Measurements from ENCODE around the gene UHMK1. TPM values are rescaled to one million over a fixed set of nuclear protein-coding genes. Genes with fewer than 3 reads are reported as not detected.
A peak's percentile ranks its signal among the peaks of the same experiment; 100 is the strongest.

UHMK1 gene
- total RNA-seq, 1 experiment from 2014 or later = 76.0 TPM

DNA sequence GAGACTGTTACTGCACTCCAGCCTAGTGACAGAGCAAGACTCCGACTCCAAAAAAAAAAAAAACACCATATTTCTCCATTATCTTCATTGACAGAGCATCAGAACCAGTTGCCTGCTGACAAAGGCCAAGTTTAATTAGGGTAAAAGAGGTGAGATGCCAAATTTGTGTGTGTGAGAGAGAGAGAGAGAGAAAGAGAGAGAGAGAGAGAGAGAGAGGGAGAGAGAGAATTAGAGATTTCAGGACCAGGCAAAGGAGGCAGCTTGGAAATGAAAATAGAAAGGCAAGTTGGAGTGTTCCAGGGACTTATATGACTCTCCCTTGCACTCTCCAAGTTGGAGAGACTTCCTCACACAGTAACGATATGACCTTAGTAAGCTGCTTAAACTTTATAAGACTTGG is 39.6 kb downstream of the UHMK1 start:
- Histone ChIP-seq H3K4me3 (ENCODE audit: low read depth in 2 of 2, low read length in 2 of 2) (no peak overlapping the region), H3K27me3 (ENCODE audit: control insufficient read depth, insufficient read depth, low read length) (no peaks in the 10 kb centered on the region), H3K27ac (ENCODE audit: low read length) (no peak overlapping the region), H3K9me3 (ENCODE audit: control insufficient read depth, insufficient read depth, low read depth, low read length) (no peaks in the 10 kb centered on the region), H3K4me1 (ENCODE audit: control insufficient read depth, insufficient read depth, low read length) (peaks cover 7% of the 10 kb centered on the region), H3K36me3 (ENCODE audit: control insufficient read depth, insufficient read depth, low read length) (no peaks in the 10 kb centered on the region)
- in situ Hi-C loops (cut with HindIII; ENCODE audit: low pct_unique_long_range_greater_than_20kb, low sequenced_read_pairs) = no loop called here
- no peak for TF ChIP-seq POLR2AphosphoS5 (IDR thresholded peaks at IDR 0.05; ENCODE audit: low read depth, low read length)
- no peak for TF ChIP-seq SIN3A (IDR thresholded peaks at IDR 0.05; ENCODE audit: borderline replicate concordance, insufficient read depth, low read depth, low read length)
- no peak for TF ChIP-seq TCF7L2 (IDR thresholded peaks at IDR 0.05; ENCODE audit: low read depth, low read length)
- no peak for TF ChIP-seq CTCF (IDR thresholded peaks at IDR 0.05)
- no peak for TF ChIP-seq REST (IDR thresholded peaks at IDR 0.05; ENCODE audit: insufficient read depth in 1 of 2, low read depth in 2 of 2, low read length in 1 of 2)
- BruUV-seq (replicated peaks) = no TSS peak
- no peak for DNase-seq (ENCODE audit: low read depth, low spot score)
- CTCF ChIA-PET = interaction anchor here (0.5 kb wide), 2 partner anchors 226 to 1471 kb away, joined by 3 read pairs; no protein-coding TSS in a partner anchor
- POLR2A ChIA-PET = interaction anchor here (0.7 kb wide), 1 partner anchor 102 kb away, joined by 9 read pairs; no protein-coding TSS in a partner anchor
- no peak for ATAC-seq
- intact Hi-C loops (cut with micrococcal nuclease; ENCODE audit: unreplicated experiment) = no loop called here

GRCh38 chr1:162538815-162539431 is 41.3 kb downstream of the UHMK1 start:
- TF ChIP-seq REST (IDR thresholded peaks at IDR 0.05; ENCODE audit: insufficient read depth in 1 of 2, low read depth in 2 of 2, low read length in 1 of 2) (no peak), TCF7L2 (IDR thresholded peaks at IDR 0.05; ENCODE audit: low read depth, low read length) (no peak), SIN3A (IDR thresholded peaks at IDR 0.05; ENCODE audit: borderline replicate concordance, insufficient read depth, low read depth, low read length) (no peak), POLR2AphosphoS5 (IDR thresholded peaks at IDR 0.05; ENCODE audit: low read depth, low read length) (no peak), CTCF (IDR thresholded peaks at IDR 0.05) (no peak)
- DNase-seq (ENCODE audit: low read depth, low spot score) (peak; percentile 97), ATAC-seq (peak; percentile 84)
- H3K27ac ChIP-seq (ENCODE audit: low read length) = peak overlapping the region; percentile 23
- H3K36me3 ChIP-seq (ENCODE audit: control insufficient read depth, insufficient read depth, low read length) = no peaks in the 10 kb centered on the region
- ChIA-PET CTCF (no interaction called here), POLR2A (no interaction called here)
- H3K4me3 ChIP-seq (ENCODE audit: low read depth in 2 of 2, low read length in 2 of 2) = no peak overlapping the region
- peaks cover 7% of the 10 kb centered on the region for H3K4me1 ChIP-seq (ENCODE audit: control insufficient read depth, insufficient read depth, low read length)
- BruUV-seq (replicated peaks) = no TSS peak
- intact Hi-C loops (cut with micrococcal nuclease; ENCODE audit: unreplicated experiment) (no loop called here), in situ Hi-C loops (cut with HindIII; ENCODE audit: low pct_unique_long_range_greater_than_20kb, low sequenced_read_pairs) (no loop called here)
- 0 out of 2 replicates have a peak, but pooled peaks cover 6% of the 10 kb centered on the region for H3K9me3 ChIP-seq (ENCODE audit: control insufficient read depth, insufficient read depth, low read depth, low read length)
- H3K27me3 ChIP-seq (ENCODE audit: control insufficient read depth, insufficient read depth, low read length) = no peaks in the 10 kb centered on the region

Measured in Panc1 (cell line).